ENCODE results near the gene CHRFAM7A. TPM values are rescaled to one million over a fixed set of nuclear protein-coding genes. Genes with fewer than 3 reads are reported as not detected.
"Not testable (repeated sequence)": the region's sequence is repeated elsewhere in the genome, so short reads cannot be mapped to it uniquely, and the experiment has no call there.

The CHRFAM7A gene
- polyA plus RNA-seq, 1 donor (not counting 4 experiments of a cell fraction or from before 2014, with no cell fraction given) = 0.20 TPM

DNA sequence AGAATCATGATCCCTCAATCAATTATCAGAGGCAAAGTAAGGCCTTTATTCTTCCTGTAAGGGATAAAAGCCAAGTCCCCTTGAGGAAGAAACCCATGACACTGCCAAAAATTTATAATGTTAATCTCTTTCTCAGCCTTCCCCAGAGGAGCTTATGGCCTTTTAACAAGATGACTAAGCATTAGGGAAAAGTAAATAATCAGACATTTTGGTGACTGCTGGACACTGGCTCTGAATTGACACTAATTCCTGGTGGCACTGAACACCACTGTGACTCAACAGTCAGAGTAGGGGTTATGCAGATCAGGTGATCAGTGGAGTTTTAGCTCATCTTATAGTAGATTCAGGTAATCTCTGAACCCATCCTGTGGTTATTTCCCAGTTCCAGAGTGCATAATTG is 82.8 kb downstream of the CHRFAM7A start:
- H3K4me2 ChIP-seq (ENCODE audit: control insufficient read depth, extremely low read depth, insufficient read depth, low read depth, low read length); H3K9me3 ChIP-seq (ENCODE audit: control insufficient read depth, low read depth, low read length); H3K9me1 ChIP-seq (ENCODE audit: control insufficient read depth, extremely low read depth, insufficient read depth, low read length); DNase-seq (ENCODE audit: low read depth, low spot score); H3K4me3 ChIP-seq (ENCODE audit: control insufficient read depth in 2 of 3, extremely low read depth in 1 of 3, insufficient read depth in 2 of 3, low read depth in 1 of 3, low read length in 3 of 3); H3K36me3 ChIP-seq (ENCODE audit: control insufficient read depth in 2 of 2, extremely low read depth in 1 of 2, insufficient read depth in 2 of 2, low read length in 2 of 2); H4K20me1 ChIP-seq (ENCODE audit: control insufficient read depth, extremely low read depth, insufficient read depth, low read length); FAIRE-seq; H2AFZ ChIP-seq (ENCODE audit: control insufficient read depth, low read length); H3K79me2 ChIP-seq (ENCODE audit: control insufficient read depth, insufficient read depth, low read length); H3K9ac ChIP-seq (ENCODE audit: control insufficient read depth, extremely low read depth, insufficient read depth, low read length); H3K27ac ChIP-seq (ENCODE audit: control insufficient read depth, insufficient read depth, low read length); H3K27me3 ChIP-seq (ENCODE audit: control insufficient read depth, extremely low read depth, insufficient read depth, low read length); H3K4me1 ChIP-seq (ENCODE audit: control insufficient read depth, extremely low read depth, insufficient read depth, low read length); dilution Hi-C loops (cut with MboI; ENCODE audit: extremely low pct_ligation_motif_present, low sequenced_read_pairs): not testable (repeated sequence)

Small RNAs within 50 kb of the gene (small RNA-seq; reads per million reads assigned to genes)
- gene AC019322.2 (ENCODE audit: insufficient read length in 3 of 3, low read depth in 3 of 3, low replicate concordance in 1 of 3) (0 reads per million in 3 experiments), gene RF00019 (ENCODE audit: insufficient read length in 3 of 3, low read depth in 3 of 3, low replicate concordance in 1 of 3) (0 reads per million in 3 experiments), gene RF00096 (ENCODE audit: insufficient read length in 3 of 3, low read depth in 3 of 3, low replicate concordance in 1 of 3) (0 reads per million in 3 experiments), gene RN7SL196P (ENCODE audit: insufficient read length in 3 of 3, low read depth in 3 of 3, low replicate concordance in 1 of 3) (0 reads per million in 3 experiments)

Other genes with a start within 250 kb of the CHRFAM7A start
- 0.12 to 0.20 TPM (median 0.17 TPM) in 3 replicates for gene GOLGA8R, start 20.7 kb upstream of the CHRFAM7A start, polyA plus RNA-seq
- gene GOLGA8Q, start 158.5 kb upstream of the CHRFAM7A start, polyA plus RNA-seq = 0.03 to 0.15 TPM in 2 of 3 replicates, not detected in the other
- gene GOLGA8H, start 210.5 kb upstream of the CHRFAM7A start, polyA plus RNA-seq = 0.03 TPM in 1 of 3 replicates, not detected in the others